ENCODE data around the gene KIAA0930. TPM values are rescaled to one million over a fixed set of nuclear protein-coding genes. Genes with fewer than 3 reads are reported as not detected.

KIAA0930 gene
- total RNA-seq, 2 experiments from 2014 or later, result 6.7 to 7.4 TPM

DNA sequence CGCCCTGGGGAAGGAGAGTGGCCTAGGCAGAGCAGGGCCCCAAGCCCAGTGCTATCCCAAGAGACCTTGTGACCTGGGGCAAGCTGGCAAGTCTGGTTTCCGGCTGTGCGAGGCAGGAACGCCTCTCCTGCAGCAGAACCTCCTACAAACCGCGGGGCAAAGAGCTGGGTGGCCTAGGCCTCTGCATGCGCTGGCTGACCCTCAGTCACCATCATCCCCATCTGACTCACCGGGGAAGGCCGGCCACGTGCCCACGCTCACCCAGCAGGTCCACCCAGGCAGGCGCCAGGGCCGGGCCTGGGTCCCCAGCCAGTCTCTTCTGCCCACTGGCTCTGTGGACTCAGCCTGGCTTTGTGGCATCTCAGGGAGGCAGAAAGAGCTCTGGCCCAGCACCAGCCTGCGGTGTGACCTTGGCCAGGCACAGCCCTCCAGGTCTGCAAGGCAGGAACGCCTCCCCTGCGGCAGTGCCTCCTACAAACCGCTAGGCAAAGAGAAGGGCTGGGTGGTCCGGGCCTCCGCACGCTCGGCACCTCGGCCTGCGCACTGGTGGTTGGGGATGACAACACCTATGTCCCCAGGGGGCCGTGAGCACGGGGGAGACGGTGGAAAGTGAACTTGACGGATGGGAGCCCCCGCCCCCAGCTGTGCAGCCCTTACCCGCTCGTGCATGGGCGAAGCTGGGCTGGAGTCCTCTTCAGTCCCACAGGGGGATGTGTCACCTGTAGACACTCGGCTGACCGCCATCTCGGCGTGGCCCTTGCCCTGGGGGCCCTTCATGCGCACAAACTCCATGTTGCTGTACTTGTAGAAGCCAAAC is 38.2 kb downstream of the KIAA0930 start:
- DNase-seq, result no peak
- Mint-ChIP-seq H3K27ac (no peak overlapping the region), H3K36me3 (ENCODE audit: low read depth) (peaks cover 34% of the 10 kb centered on the region), H3K9me3 (no peaks in the 10 kb centered on the region), H3K27me3 (no peaks in the 10 kb centered on the region), H3K4me1 (ENCODE audit: low read depth) (no peaks in the 10 kb centered on the region), H3K4me3 (no peak overlapping the region)
- POLR2A ChIA-PET, result no interaction called here
- Histone ChIP-seq H3K36me3 (ENCODE audit: insufficient read depth, low read length) (peaks cover 29% of the 10 kb centered on the region), H3K4me1 (ENCODE audit: insufficient read depth, low read length) (no peaks in the 10 kb centered on the region), H3K9me3 (ENCODE audit: control insufficient read depth in 1 of 2, insufficient read depth in 1 of 2, low read length in 2 of 2) (no peaks in the 10 kb centered on the region), H3K4me3 (ENCODE audit: low read length) (no peak overlapping the region), H3K27ac (ENCODE audit: low read depth in 1 of 2, low read length in 2 of 2) (no peak overlapping the region), H3K27me3 (ENCODE audit: control insufficient read depth in 1 of 2, insufficient read depth in 2 of 2, low read length in 2 of 2) (no peaks in the 10 kb centered on the region)
- CTCF ChIA-PET, result no interaction called here
- TF ChIP-seq, protein P1, sequence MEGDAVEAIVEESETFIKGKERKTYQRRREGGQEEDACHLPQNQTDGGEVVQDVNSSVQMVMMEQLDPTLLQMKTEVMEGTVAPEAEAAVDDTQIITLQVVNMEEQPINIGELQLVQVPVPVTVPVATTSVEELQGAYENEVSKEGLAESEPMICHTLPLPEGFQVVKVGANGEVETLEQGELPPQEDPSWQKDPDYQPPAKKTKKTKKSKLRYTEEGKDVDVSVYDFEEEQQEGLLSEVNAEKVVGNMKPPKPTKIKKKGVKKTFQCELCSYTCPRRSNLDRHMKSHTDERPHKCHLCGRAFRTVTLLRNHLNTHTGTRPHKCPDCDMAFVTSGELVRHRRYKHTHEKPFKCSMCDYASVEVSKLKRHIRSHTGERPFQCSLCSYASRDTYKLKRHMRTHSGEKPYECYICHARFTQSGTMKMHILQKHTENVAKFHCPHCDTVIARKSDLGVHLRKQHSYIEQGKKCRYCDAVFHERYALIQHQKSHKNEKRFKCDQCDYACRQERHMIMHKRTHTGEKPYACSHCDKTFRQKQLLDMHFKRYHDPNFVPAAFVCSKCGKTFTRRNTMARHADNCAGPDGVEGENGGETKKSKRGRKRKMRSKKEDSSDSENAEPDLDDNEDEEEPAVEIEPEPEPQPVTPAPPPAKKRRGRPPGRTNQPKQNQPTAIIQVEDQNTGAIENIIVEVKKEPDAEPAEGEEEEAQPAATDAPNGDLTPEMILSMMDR (IDR thresholded peaks at IDR 0.05), result no peak
- intact Hi-C loops (cut with DNase I, micrococcal nuclease), result no loop called here
- no peak for ATAC-seq (ENCODE audit: poor library complexity)

DNA sequence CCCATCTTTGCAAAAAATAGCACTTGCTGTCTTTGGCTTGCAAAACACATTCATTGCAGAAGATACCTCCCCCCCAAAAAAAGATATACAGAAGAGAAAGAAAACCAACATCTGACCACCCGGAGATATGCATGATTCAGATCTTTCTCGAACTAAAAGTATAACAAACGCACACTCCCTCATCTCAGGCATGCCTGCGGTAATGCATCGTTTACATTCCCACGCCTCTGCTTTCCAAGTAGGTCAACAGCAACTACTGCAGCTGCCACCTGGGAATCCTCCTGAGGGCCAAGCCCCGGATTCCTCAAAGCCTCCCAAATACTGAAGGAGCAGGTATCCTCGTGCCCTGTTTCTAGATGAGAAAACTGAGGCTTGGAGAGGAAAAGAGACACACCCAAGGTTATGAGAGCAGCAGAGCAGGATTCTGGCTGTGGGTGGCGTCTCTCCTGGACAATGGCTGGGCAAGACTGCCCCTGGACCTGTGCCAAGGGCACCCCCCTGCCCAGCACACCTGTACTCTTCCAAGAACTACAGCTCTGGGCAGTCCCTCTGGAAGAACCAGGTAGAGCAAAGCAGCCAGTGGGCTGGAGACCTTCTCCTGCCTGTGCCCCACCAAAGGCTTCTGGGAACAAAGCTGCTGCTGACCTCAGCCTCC is 38.9 kb downstream of the KIAA0930 start:
- Mint-ChIP-seq H3K27ac (no peak overlapping the region), H3K4me3 (no peak overlapping the region), H3K36me3 (ENCODE audit: low read depth) (peaks cover 35% of the 10 kb centered on the region), H3K4me1 (ENCODE audit: low read depth) (no peaks in the 10 kb centered on the region), H3K9me3 (no peaks in the 10 kb centered on the region), H3K27me3 (no peaks in the 10 kb centered on the region)
- no peak for DNase-seq
- ChIA-PET POLR2A (no interaction called here), CTCF (no interaction called here)
- H3K27me3 ChIP-seq (ENCODE audit: control insufficient read depth in 1 of 2, insufficient read depth in 2 of 2, low read length in 2 of 2), result no peaks in the 10 kb centered on the region
- TF ChIP-seq, protein P1 (IDR thresholded peaks at IDR 0.05), result no peak
- no peaks in the 10 kb centered on the region for H3K4me1 ChIP-seq (ENCODE audit: insufficient read depth, low read length)
- no peak for ATAC-seq (ENCODE audit: poor library complexity)
- no peak overlapping the region for H3K4me3 ChIP-seq (ENCODE audit: low read length)
- peaks cover 32% of the 10 kb centered on the region for H3K36me3 ChIP-seq (ENCODE audit: insufficient read depth, low read length)
- no peaks in the 10 kb centered on the region for H3K9me3 ChIP-seq (ENCODE audit: control insufficient read depth in 1 of 2, insufficient read depth in 1 of 2, low read length in 2 of 2)
- intact Hi-C loops (cut with DNase I, micrococcal nuclease), result no loop called here
- H3K27ac ChIP-seq (ENCODE audit: low read depth in 1 of 2, low read length in 2 of 2), result no peak overlapping the region

DNA sequence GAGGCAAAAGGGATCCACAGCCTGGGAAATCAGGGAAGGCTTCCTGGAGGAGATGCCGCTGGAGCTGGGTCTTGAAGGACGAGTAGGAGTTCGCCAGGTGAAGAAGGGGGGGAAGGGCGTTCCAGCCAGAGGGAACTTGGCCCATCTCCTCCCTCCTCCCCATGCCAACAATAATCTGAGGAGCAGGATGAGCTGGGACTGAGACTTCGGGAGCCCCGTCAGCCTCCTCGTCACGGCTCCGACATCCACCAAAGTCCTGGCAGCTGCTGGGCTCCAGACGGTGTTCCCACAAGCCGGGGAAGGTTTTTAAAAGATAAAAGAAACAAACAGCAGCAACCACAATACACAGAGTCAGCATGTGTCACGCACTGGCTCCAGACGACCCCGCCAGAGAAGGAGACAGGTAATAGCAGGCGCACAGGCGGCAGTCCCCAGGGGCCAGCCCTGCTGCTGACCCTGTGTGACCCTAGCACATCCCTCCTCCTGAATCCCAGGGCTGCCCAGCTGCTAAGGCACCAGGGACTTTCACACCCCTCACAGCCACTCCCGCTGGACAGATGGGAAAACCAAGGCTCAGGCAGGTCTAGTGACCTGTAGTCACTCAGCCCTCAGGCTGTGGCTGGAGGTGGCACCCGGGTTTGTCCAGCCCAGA is 39.7 kb downstream of the KIAA0930 start:
- Mint-ChIP-seq H3K27me3 (no peaks in the 10 kb centered on the region), H3K36me3 (ENCODE audit: low read depth) (peaks cover 29% of the 10 kb centered on the region), H3K4me3 (no peak overlapping the region), H3K4me1 (ENCODE audit: low read depth) (no peaks in the 10 kb centered on the region), H3K9me3 (no peaks in the 10 kb centered on the region), H3K27ac (no peak overlapping the region)
- ATAC-seq (ENCODE audit: poor library complexity), result no peak
- Histone ChIP-seq H3K27me3 (ENCODE audit: control insufficient read depth in 1 of 2, insufficient read depth in 2 of 2, low read length in 2 of 2) (no peaks in the 10 kb centered on the region), H3K27ac (ENCODE audit: low read depth in 1 of 2, low read length in 2 of 2) (no peak overlapping the region), H3K4me3 (ENCODE audit: low read length) (no peak overlapping the region), H3K36me3 (ENCODE audit: insufficient read depth, low read length) (peaks cover 37% of the 10 kb centered on the region), H3K4me1 (ENCODE audit: insufficient read depth, low read length) (no peaks in the 10 kb centered on the region), H3K9me3 (ENCODE audit: control insufficient read depth in 1 of 2, insufficient read depth in 1 of 2, low read length in 2 of 2) (no peaks in the 10 kb centered on the region)
- ChIA-PET CTCF (no interaction called here), POLR2A (no interaction called here)
- TF ChIP-seq, protein P1 (IDR thresholded peaks at IDR 0.05), result no peak
- no peak for DNase-seq
- intact Hi-C loops (cut with DNase I, micrococcal nuclease), result no loop called here

All from CD4-positive, alpha-beta T cell (primary cell).